Measurements from ENCODE around the gene SPTB.

GRCh38 chr14:64734990-64735389 is 144.7 kb downstream of the SPTB start:
- TF ChIP-seq, protein P1, sequence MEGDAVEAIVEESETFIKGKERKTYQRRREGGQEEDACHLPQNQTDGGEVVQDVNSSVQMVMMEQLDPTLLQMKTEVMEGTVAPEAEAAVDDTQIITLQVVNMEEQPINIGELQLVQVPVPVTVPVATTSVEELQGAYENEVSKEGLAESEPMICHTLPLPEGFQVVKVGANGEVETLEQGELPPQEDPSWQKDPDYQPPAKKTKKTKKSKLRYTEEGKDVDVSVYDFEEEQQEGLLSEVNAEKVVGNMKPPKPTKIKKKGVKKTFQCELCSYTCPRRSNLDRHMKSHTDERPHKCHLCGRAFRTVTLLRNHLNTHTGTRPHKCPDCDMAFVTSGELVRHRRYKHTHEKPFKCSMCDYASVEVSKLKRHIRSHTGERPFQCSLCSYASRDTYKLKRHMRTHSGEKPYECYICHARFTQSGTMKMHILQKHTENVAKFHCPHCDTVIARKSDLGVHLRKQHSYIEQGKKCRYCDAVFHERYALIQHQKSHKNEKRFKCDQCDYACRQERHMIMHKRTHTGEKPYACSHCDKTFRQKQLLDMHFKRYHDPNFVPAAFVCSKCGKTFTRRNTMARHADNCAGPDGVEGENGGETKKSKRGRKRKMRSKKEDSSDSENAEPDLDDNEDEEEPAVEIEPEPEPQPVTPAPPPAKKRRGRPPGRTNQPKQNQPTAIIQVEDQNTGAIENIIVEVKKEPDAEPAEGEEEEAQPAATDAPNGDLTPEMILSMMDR (IDR thresholded peaks at IDR 0.05), result no peak
- TF ChIP-seq POLR2A (IDR thresholded peaks at IDR 0.05) (no peak), EP300 (IDR thresholded peaks at IDR 0.05) (no peak)

Measured in sigmoid colon (tissue), 4 donors.